GM13976 (cell line): ENCODE data around the gene NMUR1.
"Not testable (repeated sequence)": the region's sequence is repeated elsewhere in the genome, so short reads cannot be mapped to it uniquely, and the experiment has no call there.

Source experiments
- DNase-seq: peaks from one replicate; pipeline ENCODE4 v3.0.0; 2012; ENCODE audit warnings: low spot score
- in situ Hi-C: fragments of 300-500 bp; cut with MboI; formaldehyde crosslinking; loops from one replicate; pipeline ENCODE4 v1.12.0; 2022; ENCODE audit warnings: low sequenced_read_pairs, mixed read lengths, inconsistent platforms; ENCODE audit not compliant: unreplicated experiment
- TF ChIP-seq, protein P1 (sequence below): IDR thresholded peaks from 2 replicates; pipeline ENCODE4 v1.5.1; 2012; ENCODE audit warnings: borderline replicate concordance, mild to moderate bottlenecking; ENCODE audit not compliant: insufficient read depth; ENCODE audit errors: extremely low read depth, missing control alignments, control extremely low read depth

The NMUR1 gene

DNA sequence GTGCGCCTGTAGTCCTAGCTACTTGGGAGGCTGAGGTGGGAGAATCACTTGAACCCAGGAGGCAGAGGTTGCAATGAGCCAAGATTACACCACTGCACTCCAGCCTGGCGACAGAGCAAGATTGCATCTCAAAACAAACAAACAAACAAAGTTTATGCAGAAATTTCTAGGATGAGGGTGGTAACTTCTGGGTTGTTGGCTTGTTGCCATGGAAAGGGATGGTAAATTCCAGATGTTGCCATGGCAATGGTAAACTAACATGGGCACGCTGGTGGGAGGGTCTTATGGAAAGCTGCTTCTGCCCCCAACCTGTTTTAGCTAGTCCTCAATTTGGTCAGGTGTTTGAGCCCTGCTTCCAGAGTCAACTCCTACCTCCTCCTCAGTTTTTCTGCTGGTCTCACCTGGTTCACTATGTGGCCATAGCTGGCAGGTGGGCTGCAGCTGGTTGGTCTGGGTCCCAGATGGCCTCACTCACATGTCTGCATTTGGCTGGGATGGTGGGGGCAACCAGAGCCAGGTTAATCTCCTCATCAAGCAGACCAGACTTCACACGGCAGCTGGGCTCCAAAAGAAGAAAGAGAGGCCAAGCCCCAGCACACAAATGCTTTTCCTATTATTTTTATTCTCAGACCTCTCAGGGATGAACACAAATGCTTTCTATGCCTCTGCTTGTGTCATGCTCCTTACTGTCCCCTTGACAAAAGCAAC, 35.8 kb upstream of the NMUR1 start:
- no peak for DNase-seq
- TF ChIP-seq, protein P1, sequence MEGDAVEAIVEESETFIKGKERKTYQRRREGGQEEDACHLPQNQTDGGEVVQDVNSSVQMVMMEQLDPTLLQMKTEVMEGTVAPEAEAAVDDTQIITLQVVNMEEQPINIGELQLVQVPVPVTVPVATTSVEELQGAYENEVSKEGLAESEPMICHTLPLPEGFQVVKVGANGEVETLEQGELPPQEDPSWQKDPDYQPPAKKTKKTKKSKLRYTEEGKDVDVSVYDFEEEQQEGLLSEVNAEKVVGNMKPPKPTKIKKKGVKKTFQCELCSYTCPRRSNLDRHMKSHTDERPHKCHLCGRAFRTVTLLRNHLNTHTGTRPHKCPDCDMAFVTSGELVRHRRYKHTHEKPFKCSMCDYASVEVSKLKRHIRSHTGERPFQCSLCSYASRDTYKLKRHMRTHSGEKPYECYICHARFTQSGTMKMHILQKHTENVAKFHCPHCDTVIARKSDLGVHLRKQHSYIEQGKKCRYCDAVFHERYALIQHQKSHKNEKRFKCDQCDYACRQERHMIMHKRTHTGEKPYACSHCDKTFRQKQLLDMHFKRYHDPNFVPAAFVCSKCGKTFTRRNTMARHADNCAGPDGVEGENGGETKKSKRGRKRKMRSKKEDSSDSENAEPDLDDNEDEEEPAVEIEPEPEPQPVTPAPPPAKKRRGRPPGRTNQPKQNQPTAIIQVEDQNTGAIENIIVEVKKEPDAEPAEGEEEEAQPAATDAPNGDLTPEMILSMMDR = no peak
- in situ Hi-C loops = no loop called here

DNA sequence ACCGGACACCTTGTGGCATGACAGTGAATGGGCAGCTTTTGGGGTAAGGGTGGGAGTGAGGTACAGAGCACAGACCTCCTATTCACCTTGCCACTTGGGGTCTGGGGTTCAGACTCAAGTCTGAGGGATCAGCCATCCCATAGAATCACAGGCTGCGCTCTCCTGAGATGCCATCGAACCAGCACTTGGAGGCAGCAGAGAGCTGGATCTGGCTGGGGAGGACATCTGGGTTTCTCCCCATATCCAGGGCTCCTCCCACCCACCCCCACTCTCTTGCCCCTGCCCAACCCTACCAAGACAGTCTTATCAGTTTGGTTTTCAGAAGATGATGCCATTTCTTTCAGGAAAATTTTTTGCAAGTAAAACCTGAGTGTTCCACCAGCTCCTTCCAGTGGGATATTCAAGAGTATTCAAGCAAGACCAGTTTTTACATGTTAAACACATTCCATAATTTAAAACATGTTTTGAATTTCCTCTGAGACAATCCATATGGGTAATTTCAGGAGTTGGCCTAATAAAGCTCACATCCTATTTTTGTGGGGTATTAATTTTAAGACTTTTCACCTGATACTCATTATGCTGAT, 33.2 kb upstream of the NMUR1 start:
- DNase-seq = peak; percentile 78
- in situ Hi-C loops = no loop called here

DNA sequence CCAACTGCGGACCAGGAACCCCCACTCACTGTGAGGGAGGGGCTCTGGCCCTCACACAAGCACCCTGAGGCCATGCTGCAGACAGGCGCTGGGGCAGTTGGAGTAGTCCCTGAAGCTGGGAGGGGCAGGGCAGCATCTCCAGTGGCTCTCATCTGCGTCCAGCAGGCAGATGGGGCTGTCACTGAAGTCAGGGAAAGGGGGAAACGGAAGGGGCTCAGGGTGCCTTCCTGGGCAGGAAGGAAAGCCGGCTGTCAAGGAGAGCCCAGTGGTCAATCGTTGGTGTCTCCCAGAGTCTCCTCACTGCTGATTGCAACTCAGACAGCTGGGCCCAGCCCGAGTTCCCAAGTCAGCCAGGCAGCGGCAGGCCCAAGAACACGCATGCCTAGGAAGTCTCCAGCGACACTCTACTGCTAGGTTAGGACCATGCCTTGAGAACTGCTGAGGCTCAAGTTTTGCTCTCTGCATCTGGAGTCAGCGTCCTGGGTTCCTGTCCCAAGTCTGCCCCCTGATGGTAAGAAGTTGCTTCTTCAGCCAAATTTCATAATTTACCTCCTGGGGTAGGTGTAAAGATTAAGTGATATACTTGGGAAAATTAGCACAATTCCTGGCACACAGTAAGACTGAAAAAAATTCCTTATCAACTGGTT, 27.4 kb upstream of the NMUR1 start:
- in situ Hi-C loops = loop anchor here (5.0 kb wide), 1 partner anchor 35 kb away; no protein-coding TSS in a partner anchor
- peak; percentile 90 for DNase-seq
- TF ChIP-seq, protein P1 = peak; percentile 62

More for the DNA sequence above, 33.2 kb upstream of the NMUR1 start:
- TF ChIP-seq, protein P1 = peak; percentile 68

DNA sequence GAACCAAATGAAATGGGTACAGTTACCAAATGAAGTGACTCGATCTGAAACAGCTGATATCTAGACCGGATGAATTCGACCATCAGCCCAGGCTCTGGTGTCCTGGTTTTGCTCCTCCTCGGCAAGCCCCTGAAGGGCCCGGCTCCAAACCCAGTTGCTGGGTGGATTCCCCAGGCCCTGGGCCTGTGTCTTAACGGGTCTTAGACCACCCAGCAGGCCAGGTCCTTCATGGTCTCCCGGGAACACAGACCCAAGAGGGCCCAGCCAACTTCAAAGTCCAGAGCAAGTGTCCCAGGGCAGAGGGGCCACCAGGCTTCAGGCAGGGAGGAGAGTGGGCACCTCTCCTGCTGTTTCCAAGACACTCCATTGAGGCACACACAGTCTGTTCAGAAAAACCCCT, 26.7 kb upstream of the NMUR1 start:
- in situ Hi-C loops = loop anchor here (5.0 kb wide), 1 partner anchor 35 kb away; no protein-coding TSS in a partner anchor
- DNase-seq = no peak
- TF ChIP-seq, protein P1 = no peak

DNA sequence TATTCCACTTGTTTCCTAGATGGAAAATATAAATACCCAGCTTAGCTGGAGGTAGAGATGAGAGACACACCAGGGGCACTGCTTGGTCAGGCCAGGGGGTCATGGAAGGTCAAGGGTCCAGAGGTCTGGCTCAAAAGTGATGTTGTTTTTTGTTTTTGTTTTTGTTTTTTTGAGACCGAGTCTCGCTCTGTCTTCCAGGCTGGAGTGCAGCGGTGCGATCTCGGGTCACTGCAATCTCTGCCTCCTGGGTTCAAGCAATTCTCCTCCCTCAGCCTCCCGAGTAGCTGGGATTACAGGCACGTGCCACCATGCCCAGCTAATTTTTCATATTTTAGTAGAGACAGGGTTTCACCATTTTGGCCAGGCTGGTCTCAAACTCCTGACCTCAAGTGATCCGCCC, 26.3 kb upstream of the NMUR1 start:
- in situ Hi-C loops = loop anchor here (5.0 kb wide), 1 partner anchor 34 kb away; no protein-coding TSS in a partner anchor
- DNase-seq = not testable (repeated sequence)

DNA sequence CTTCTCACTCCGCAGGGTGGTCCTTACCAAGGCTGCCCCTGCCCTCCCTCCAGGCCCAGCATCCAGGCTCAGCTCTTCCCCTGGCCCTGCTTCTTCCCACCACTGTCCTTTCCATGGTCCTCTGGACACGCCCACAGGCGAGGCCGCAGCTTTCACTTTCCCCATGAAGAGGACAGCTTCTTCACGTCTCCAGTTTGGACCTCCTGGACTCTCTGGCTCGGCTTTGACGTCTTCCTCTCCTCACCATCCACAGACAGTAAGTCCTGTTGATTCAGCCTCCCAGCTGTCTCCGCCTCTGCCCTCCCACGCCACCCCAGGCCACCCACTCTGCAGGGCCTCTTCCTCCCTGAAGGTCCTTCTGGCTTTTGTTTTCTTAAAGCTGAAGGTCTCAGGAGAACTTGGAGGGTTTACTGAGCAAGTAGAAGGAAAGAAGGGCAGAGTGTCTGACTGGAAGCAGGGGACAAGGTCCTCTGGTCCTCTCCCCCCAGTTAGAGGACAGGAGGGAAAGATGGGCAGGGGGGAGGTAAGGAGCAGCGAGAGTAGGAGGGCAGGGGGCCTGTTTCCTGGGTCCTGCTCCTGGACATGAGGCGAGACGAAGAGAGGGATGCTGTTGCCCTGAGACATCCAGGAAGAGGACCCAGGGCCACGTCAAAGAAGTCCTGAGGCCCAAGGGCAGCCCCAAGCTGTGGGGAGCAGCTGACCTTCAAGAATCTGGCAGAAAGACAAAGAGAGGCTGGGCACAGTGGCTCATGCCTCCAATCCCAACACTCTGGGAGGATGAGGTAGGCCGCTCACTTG, 24.7 kb upstream of the NMUR1 start:
- TF ChIP-seq, protein P1 = no peak
- in situ Hi-C loops = loop anchor here (5.0 kb wide), 1 partner anchor 33 kb away; no protein-coding TSS in a partner anchor
- DNase-seq = no peak
